Measurements from ENCODE around the gene BRAF.

GRCh38 chr7:140670343-140670935 lies 254.3 kb downstream of the BRAF start:
- TF ChIP-seq YY1 (IDR thresholded peaks at IDR 0.05; ENCODE audit: insufficient read depth, insufficient read length) (no peak), SUZ12 (IDR thresholded peaks at IDR 0.05; ENCODE audit: extremely low read depth, insufficient read depth, insufficient read length) (no peak), ZNF274 (IDR thresholded peaks at IDR 0.05; ENCODE audit: low read depth, low read length) (no peak)
